22Rv1 (cell line): ENCODE measurements around the gene TMEM171.

ENCODE experiments used
- CTCF ChIP-seq: fragments of 450-650 bp; IDR thresholded peaks from 2 replicates; pipeline ENCODE4 v1.5.1; 2017; ENCODE audit warnings: mild to moderate bottlenecking
- ZFX ChIP-seq: fragments of 450-650 bp; IDR thresholded peaks from 2 replicates; pipeline ENCODE4 v1.6.1; 2017; ENCODE audit warnings: antibody characterized with exemption, borderline replicate concordance

DNA sequence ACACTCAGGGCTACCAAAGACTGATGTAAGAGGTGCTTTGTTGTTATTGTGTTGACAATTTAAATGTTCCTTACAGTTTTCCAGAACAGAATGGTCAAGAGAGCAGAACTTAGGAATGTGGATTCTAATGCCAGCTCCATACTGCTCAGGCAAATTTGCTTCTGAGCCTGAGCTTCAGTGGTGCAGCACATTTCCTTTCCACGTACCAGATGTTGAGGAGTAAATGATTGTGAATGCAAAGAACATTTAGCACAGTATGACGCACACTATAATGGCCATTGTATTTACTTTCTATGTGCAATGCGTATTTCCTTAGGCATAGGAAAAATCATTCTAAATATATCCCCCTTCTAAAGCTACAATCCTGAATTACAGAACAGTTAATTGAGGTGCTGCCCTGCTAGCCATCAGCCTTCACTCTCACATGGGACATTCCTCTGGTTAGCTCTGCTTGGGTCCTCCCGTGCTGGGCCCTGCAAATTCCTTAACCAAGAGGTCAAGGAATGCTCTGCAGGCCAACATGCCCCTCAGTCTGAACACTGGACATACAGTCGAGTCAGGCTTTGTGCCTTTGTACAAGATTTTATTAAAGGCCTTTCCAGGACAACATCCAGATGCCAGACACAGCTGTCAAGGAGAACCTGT lies 31.5 kb downstream of the TMEM171 start:
- TF ChIP-seq CTCF = no peak
- TF ChIP-seq ZFX = no peak
